Mucosa of gallbladder (tissue), 1 donor: ENCODE results near the gene RAD51B. TPM values are rescaled to one million over a fixed set of nuclear protein-coding genes. Genes with fewer than 3 reads are reported as not detected.

ENCODE experiments used
- DNase-seq: peaks from one replicate; pipeline ENCODE4 v3.0.0-alpha.2; 2020; ENCODE audit warnings: low spot score
- total RNA-seq: library from RNA; stranded (reverse); gene quantifications from one replicate; pipeline ENCODE4 v1.2.1, GENCODE V29; 2021
- donor health status: DM: no; HTN: no; CAD: no.

Gene RAD51B
- total RNA-seq, 1 donor from 2014 or later, result 18.5 TPM

- no peak for DNase-seq
Observed at GRCh38 chr14:68231898-68232297, 412.3 kb downstream of the RAD51B start.

- DNase-seq, result peak; percentile 84
Observed at GRCh38 chr14:68232300-68233055, 412.9 kb downstream of the RAD51B start.

- DNase-seq, result no peak
Observed at GRCh38 chr14:68233101-68233784, 413.7 kb downstream of the RAD51B start.

- DNase-seq, result no peak
Observed at GRCh38 chr14:68234101-68234905, 414.7 kb downstream of the RAD51B start.

GRCh38 chr14:68235011-68235410, 415.4 kb downstream of the RAD51B start:
- no peak for DNase-seq

- DNase-seq, result no peak
Observed at GRCh38 chr14:68236582-68237458, 417.2 kb downstream of the RAD51B start.

- no peak for DNase-seq
Observed at GRCh38 chr14:68238551-68238950, 419.0 kb downstream of the RAD51B start.

GRCh38 chr14:68238976-68239375, 419.4 kb downstream of the RAD51B start:
- no peak for DNase-seq

- DNase-seq, result no peak
Observed at GRCh38 chr14:68239988-68240771, 420.6 kb downstream of the RAD51B start.

GRCh38 chr14:68241862-68242487, 422.4 kb downstream of the RAD51B start:
- no peak for DNase-seq

GRCh38 chr14:68243450-68244010, 424.0 kb downstream of the RAD51B start:
- no peak for DNase-seq

- DNase-seq, result no peak
Observed at GRCh38 chr14:68244262-68244980, 424.8 kb downstream of the RAD51B start.

- no peak for DNase-seq
Observed at GRCh38 chr14:68245146-68246073, 425.8 kb downstream of the RAD51B start.

- DNase-seq, result no peak
Observed at GRCh38 chr14:68246074-68246785, 426.7 kb downstream of the RAD51B start.

GRCh38 chr14:68246786-68247105, 427.2 kb downstream of the RAD51B start:
- no peak for DNase-seq

- no peak for DNase-seq
Observed at GRCh38 chr14:68247274-68247673, 427.7 kb downstream of the RAD51B start.

- no peak for DNase-seq
Observed at GRCh38 chr14:68247676-68248268, 428.2 kb downstream of the RAD51B start.
